ENCODE measurements around the gene NUP37. TPM values are rescaled to one million over a fixed set of nuclear protein-coding genes. Genes with fewer than 3 reads are reported as not detected.
"Not testable (repeated sequence)": the region's sequence is repeated elsewhere in the genome, so short reads cannot be mapped to it uniquely, and the experiment has no call there.

NUP37 gene
- total RNA-seq, 1 donor from 2014 or later, result 33.7 TPM

GRCh38 chr12:102089228-102089835, 30.6 kb downstream of the NUP37 start:
- not testable (repeated sequence) for ATAC-seq

DNA sequence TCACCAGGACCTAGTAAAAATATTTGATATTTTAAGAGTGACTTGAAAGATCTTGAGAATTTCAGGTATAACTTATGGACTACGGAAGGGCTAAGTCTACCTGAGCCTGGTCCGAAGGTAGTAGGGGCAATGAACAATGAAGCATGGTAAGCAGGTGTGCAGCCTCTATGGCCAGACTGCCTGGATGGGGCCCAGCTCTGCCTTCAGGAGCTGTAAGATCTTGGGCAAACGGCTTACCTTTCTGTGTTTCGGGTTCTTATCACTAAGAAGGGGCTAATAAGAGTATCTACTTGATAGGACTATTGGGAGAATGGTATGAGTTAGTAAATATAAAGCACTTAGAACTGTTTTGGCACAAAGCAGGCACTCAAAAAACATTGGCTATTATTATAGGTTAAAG, 39.1 kb downstream of the NUP37 start:
- ATAC-seq, result no peak

DNA sequence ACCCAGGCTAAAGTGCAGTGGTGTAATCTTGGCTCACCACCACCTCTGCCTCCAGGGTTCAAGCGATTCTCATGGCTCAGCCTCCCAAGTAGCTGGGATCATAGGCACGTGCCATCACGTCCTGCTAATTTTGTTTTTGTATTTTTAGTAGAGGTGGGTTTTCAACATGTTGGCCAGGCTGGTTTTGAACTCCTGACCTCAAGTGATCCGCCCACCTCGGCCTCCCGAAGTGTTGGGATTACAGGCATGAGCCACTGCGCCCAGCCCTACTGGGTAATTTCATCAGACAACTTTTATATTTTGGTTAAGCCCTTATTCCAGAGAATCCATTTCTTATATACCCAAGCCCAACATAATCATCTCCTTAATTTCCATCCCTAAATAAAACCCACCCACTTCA, 47.8 kb downstream of the NUP37 start:
- ATAC-seq, result not testable (repeated sequence)

DNA sequence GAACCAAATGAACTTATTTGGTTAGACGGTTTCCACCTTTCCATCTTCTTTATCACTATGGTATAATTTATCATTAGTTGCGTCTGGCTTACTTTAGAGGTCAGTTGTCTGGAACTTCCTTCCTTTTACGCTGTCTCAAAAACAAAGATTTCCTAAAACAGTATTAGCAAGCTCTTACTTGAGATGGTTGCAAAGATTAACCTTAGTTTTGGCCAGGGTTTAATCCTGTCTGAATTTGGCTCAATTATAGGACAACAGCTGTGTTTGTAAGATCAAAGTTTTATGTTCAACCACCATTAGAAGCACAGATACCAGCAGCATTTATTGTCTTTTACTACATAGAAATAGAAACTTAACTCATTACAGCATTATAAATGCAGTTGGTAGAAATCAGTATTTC, 50.2 kb downstream of the NUP37 start:
- no peak for ATAC-seq

DNA sequence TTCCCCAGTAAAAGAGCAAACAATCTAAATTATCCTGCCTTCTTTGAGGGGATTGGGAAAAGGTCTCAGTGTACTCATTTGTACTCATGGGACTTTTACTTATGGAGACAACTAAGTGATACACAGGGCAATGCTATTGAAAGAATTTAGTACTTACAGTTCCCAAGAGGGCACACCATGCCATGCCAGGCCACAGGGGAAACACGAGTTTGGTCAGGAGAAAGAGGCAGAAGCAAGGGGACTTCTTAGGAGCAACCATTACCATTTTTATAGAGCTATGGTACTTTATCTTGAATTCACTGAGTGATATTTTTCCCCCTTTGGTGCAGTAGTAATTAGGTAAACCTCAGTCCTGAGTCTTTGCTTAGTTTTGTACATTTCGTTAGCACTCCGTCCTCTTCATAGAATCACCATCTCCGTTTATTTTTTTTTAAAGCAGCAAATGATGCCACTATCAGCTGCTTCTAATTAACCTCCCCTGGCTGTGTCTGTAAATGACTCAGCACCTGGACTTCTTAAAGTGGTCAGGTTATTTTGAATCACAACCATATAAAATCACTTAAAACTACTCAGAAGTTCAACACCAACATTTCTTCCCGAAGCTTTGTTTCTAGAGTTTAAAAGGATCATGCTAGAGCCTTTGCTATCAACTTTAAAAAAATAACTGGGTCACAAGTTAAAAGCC, 52.2 kb downstream of the NUP37 start:
- no peak for ATAC-seq

- ATAC-seq, result no peak
These were observed 55.4 kb downstream of the NUP37 start for GRCh38 chr12:102064476-102064875.

DNA sequence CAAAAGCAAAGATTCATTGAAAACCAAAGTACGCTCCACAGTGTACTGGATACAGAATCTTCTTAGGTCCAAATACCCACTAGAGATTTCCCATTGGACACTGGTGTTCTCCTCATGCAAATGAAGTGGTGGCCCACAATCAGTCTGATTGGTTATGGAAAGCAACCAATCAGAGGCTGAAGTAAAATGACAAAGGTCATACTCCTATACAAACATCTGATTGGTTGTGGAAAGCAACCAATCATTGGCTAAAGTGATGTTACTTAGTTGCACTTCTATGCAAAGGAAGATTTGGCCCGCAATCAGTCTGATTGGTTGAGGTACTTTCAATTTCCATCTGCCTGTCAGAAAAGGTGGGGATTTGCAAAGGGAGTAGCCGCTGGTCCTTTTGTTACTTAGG, 56.8 kb downstream of the NUP37 start:
- no peak for ATAC-seq

GRCh38 chr12:102062419-102062806, 57.5 kb downstream of the NUP37 start:
- no peak for ATAC-seq

DNA sequence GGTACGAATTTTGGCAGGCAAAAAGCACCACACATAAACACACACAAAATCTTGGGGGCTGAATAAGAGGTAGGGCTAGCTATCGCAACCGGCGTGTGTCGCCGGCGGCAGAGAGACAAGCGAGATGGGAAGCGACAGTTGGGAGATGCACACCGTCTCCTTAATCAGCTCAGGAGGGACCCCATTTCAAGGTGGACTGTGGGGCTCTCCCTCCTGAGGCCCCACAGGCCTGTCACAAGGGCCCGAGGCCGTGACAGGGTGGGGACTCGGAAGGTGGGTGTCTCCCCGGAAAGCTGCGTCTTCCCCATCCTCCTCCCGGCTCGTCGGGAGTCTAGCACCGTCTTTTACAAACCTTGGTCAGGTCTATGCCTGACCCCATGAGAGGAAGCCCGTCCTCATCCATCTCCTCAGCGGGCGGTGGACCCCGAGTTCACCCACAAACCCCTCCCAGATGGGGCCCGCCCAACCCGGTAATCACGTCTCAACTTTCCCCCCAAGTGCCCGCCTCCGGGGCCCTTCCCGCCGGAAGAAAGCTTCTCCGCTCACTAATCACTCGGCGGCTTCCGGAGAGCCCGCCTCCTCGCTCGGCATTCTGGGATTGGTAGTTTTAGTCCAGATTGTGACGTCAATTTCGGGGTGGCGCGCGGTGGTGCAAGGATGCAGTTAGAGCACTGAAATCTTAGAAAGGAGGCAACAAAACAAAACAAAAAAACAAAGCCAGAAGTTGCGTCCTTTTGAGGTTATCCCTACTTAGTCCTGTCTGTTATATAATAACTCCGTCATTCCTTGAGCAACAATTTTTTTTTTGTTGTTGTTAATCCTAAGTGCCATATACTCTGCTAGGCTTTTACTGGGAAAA, 58.1 kb downstream of the NUP37 start, which contains the start of gene WASHC3:
Gene WASHC3, minus strand, starts transcription at position 432 of the 859 bp plus-strand sequence. Its CDS starts 29 bp downstream, at position 403.
- ATAC-seq, result peak; percentile 97

- peak; percentile 79 for ATAC-seq
These were observed 58.8 kb downstream of the NUP37 start for GRCh38 chr12:102061096-102061559.

- ATAC-seq, result no peak
These were observed 60.6 kb downstream of the NUP37 start for GRCh38 chr12:102059343-102059742.

DNA sequence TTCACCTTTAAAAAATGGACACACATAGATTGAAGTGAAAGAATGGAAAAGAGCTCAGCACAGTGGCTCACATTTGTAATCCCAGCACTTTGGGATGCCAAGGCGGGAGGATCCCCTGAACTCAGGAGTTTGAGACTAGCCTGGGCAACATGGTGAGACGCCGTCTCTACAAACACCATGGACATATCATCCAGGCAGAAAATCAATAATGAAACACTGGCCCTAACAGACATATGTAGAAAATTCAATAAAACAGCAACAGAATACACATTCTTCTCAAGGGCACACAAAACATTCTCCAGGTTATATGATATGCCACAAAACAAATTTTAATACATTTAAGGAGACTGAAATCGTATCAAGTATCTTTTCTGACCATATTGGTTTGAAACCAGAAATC, 65.6 kb downstream of the NUP37 start:
- no peak for ATAC-seq

DNA sequence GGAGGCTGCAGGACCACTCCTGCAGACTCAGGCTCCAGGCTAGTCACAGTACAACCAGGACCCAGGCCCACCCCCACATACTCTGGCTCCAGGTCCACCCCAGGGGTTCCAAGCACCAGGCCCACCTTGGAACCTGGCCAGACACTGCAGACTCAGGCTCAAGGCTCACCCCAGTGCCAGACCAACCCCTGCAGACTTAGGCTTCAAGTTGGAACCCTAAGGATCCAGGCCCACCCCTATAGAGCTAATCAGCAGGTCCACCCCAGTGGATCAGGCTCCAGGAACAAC, 66.9 kb downstream of the NUP37 start:
- ATAC-seq, result no peak

DNA sequence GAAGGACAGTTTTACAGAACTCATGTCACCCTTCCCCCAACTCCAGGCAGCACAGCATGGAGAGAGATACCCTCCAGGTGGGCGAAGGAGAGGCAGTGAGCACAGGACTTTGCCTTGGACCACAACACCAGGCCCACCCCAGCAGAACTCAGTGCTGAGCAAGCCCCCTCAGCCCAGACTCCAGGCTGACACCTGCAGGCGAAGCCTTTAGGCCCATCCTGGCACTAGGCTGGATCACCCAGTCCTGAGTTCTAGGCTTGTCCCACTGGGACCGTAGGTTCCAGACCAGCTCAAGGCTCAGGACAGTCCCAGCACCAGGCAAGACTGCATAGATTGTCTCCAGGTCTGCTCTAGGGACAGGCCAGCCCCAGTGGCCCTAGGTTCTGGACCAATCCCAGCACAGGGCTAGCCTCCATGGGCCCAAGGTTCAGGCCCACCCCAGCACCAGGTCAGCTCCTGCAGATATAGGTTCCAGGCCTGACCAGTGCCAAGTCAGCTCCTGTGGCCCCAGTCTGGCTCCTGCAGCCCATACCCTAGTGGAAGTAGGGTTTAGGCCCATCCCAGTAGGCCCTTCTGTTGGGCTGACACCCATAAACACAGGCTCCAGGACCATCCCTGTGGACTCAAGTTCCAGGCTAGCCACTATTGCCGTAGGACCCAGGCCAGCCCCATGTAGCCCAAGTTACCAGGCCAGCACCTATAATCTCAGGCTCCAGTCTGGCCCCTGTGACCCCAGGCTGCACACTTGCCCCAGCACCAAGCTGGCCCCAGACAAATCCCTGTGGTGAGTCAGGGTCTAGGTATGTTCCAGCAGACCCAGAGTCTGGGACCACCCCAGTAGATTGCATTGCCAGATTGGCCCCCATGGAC, 67.5 kb downstream of the NUP37 start:
- peak; percentile 11 for ATAC-seq

GRCh38 chr12:102051431-102051965, 68.4 kb downstream of the NUP37 start:
- ATAC-seq, result no peak

GRCh38 chr12:102050660-102051430, 69.1 kb downstream of the NUP37 start:
- no peak for ATAC-seq

GRCh38 chr12:102043928-102044327, 76.0 kb downstream of the NUP37 start:
- no peak for ATAC-seq

GRCh38 chr12:102033991-102034745, 85.7 kb downstream of the NUP37 start:
- ATAC-seq, result no peak

- no peak for ATAC-seq
These were observed 88.1 kb downstream of the NUP37 start for GRCh38 chr12:102031852-102032251.

GRCh38 chr12:102029141-102029540, 90.8 kb downstream of the NUP37 start:
- no peak for ATAC-seq

DNA sequence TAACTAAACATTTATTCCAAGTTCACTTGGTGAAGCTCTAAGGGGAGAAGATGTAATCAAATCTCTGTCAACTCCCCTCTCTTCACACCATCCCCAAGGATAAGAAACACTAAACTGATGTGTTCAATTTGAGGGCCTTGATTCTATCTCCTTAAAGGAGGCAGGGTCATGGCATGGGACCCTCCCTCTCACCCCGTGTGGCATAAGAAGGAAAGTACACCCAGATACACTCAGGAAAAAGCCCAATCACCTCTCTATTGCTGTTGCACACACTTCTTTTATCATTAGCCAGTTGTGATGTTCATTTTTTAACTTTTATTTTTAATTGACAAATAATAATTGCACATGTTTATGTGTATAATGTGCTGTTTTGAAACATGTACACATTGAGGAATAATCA, 93.2 kb downstream of the NUP37 start:
- ATAC-seq, result no peak

Data from esophagus mucosa (tissue), 1 donor.